ENCODE measurements around the gene HELT. TPM values are rescaled to one million over a fixed set of nuclear protein-coding genes. Genes with fewer than 3 reads are reported as not detected.

HELT gene
- total RNA-seq, 1 donor from 2014 or later: not detected

- Mint-ChIP-seq H3K9me3 (no peaks in the 10 kb centered on the region), H3K27ac (ENCODE audit: unreplicated experiment) (no peak overlapping the region), H3K27me3 (ENCODE audit: low read depth) (peaks cover 100% of the 10 kb centered on the region), H3K4me3 (no peak overlapping the region), H3K36me3 (ENCODE audit: low read depth) (no peaks in the 10 kb centered on the region), H3K4me1 (peaks cover 12% of the 10 kb centered on the region)
- TF ChIP-seq CTCF (conservative IDR thresholded peaks at IDR 0.05): no peak
- DNase-seq (ENCODE audit: low read depth, low spot score): no peak
Observed at GRCh38 chr4:185016946-185017758, 1.1 kb upstream of the HELT start.

- peaks cover 100% of the 10 kb centered on the region for H3K27me3 Mint-ChIP-seq (ENCODE audit: low read depth)
- no peak for TF ChIP-seq CTCF (conservative IDR thresholded peaks at IDR 0.05)
- no peak for DNase-seq (ENCODE audit: low read depth, low spot score)
- no peaks in the 10 kb centered on the region for H3K9me3 Mint-ChIP-seq
- H3K4me3 Mint-ChIP-seq: no peak overlapping the region
- H3K27ac Mint-ChIP-seq (ENCODE audit: unreplicated experiment): no peak overlapping the region
- H3K4me1 Mint-ChIP-seq: peaks cover 27% of the 10 kb centered on the region
- H3K36me3 Mint-ChIP-seq (ENCODE audit: low read depth): no peaks in the 10 kb centered on the region
Observed at GRCh38 chr4:185018834-185019455, 655 bp downstream of the HELT start.

- Mint-ChIP-seq H3K4me1 (peaks cover 27% of the 10 kb centered on the region), H3K9me3 (no peaks in the 10 kb centered on the region), H3K4me3 (no peak overlapping the region), H3K27ac (ENCODE audit: unreplicated experiment) (no peak overlapping the region), H3K36me3 (ENCODE audit: low read depth) (no peaks in the 10 kb centered on the region), H3K27me3 (ENCODE audit: low read depth) (peaks cover 100% of the 10 kb centered on the region)
- TF ChIP-seq CTCF (conservative IDR thresholded peaks at IDR 0.05): no peak
- no peak for DNase-seq (ENCODE audit: low read depth, low spot score)
Observed at GRCh38 chr4:185019456-185020292, 1.4 kb downstream of the HELT start.

- Mint-ChIP-seq H3K27ac (ENCODE audit: unreplicated experiment) (no peak overlapping the region), H3K9me3 (no peaks in the 10 kb centered on the region), H3K4me1 (peaks cover 27% of the 10 kb centered on the region), H3K27me3 (ENCODE audit: low read depth) (peaks cover 100% of the 10 kb centered on the region), H3K4me3 (peak overlapping the region; percentile 49), H3K36me3 (ENCODE audit: low read depth) (no peaks in the 10 kb centered on the region)
- DNase-seq (ENCODE audit: low read depth, low spot score): no peak
- no peak for TF ChIP-seq CTCF (conservative IDR thresholded peaks at IDR 0.05)
Observed at GRCh38 chr4:185020293-185020808, 2.1 kb downstream of the HELT start.

Data from neural crest cell (in vitro differentiated cells).